GM21360 (cell line): ENCODE measurements around the gene CLSTN1.

Experiments
- ATAC-seq: cut with Tn5 transposase; IDR thresholded peaks from one replicate; pipeline ENCODE4 v1.9.1; 2021; ENCODE audit warnings: mild to moderate bottlenecking, moderate library complexity; ENCODE audit not compliant: unreplicated experiment

The CLSTN1 gene

DNA sequence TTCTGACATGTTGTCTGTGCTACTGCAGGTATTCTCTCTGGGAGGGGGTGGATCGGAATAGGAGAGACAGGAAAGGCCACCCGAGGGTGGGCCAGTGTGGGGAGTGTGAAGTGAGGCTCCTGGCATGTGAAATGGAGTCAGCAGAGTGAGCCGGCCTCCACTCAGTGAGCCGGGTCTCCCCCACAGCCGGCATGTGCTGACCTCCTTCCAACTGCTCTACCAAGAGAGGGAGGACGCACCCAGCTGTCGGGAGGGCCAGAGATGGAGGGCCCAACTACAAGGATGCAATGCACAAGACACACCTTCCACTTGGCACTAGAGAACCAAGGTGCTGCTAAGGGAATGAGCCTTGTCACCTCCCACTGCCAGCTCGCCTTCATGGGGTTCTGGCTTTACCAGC, 28.2 kb upstream of the CLSTN1 start:
- ATAC-seq, result no peak

DNA sequence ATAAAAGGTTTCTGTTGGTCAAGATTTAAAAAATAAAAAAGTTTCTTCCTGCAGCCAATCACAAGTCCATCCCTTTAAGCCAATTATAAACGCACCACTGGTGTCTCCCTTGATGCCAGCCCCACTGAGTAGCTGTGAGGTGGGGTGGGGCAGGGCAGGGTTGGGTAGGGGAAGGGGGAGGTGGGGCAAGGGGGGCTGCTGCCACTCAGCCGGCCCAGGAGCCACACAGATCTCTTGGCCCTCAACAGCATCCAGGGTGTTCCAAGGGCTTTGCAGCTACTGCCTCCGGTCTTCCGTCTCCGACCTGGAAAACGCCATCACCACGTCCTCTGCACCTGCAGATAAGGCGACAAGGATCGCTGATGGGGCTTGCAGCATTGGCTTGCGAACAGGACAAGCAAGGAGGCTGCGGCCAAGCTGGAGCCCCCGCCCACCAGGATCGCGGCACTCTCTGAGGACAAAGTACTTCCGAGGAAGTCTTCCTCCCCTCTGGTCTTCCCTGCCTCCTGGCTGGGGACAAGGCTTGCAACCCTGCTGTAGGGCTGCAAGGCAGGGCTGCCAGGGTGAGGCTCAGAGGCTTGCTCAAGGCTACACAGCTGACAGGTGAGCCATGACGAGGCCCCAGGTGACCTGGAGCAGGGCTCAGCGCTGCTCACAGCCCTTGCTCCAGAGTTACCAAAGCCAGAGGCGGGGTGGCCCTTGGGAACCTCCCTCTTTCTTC, 26.8 kb upstream of the CLSTN1 start:
- no peak for ATAC-seq

DNA sequence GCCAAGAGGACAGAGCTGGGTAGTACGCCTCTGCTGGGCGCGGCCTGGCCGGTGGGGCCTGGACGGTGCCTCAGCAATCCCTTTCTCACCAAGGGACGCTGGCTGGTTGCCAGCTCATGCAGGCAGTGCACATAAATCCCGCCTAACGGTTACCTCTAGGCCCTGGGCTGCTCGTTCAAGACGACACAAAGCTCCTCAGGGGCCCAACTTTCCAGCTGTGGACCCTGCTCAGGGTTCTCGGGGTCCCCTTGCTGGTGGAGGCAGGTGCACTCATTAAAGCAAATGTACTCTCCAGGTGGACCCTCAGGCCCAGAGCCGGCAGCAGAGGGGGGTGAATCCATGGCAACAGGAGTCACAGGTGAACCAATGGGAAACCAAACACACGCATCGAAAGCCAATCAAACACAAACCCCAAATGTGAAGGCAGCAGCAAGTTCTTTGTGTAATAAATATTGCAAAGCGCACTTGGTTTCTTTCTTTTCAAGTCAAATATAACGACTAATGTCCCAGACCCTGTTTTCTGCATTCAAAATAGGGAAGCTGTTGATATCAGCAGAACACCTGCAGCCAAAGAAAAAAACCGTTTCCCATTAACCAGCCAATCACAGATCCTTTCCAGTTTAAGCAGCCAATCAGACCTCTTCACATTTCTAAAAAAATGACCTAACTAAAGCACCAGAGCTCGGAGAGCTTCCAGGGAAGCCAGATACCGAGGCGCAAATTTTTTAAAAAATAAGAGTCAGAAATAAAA, 26.1 kb upstream of the CLSTN1 start:
- ATAC-seq, result no peak

DNA sequence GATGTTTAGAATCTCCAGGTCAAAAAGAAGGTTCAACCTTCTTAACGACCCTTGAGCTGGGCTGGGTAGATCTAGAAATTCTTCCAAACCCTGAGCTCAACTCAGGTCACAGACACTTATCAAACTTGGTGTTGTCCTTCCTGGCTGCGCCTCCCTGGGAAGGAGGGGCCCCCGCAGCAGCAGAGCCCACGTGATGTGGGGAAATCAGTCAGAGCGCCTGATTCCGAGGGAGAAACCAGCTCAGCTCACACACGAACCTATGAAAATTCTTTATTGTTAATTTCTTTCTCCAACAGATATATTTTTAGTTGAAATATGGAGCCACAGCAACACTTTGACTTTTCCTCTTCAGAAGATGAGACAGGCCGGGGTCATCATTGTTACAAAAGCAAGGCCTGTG, 24.3 kb upstream of the CLSTN1 start:
- no peak for ATAC-seq

DNA sequence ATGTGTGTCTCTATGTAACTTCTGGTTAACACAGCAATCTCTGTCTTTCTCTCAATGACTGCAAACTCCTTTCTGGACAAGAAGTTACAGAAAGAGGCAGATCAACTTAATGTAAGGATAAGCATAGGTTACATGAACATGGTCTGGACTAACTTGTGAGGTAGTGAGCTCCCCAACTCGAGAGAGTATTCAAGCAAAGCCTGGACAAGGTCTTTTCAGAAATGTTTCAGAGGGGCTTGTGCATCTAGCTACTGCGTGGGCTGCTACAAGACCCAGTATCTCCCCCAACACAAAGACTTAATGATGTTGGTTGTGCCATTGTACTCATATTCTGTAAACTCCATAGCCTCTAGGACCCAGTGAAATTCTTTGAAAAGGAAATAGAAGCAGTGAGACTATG, 23.5 kb upstream of the CLSTN1 start:
- ATAC-seq, result no peak

DNA sequence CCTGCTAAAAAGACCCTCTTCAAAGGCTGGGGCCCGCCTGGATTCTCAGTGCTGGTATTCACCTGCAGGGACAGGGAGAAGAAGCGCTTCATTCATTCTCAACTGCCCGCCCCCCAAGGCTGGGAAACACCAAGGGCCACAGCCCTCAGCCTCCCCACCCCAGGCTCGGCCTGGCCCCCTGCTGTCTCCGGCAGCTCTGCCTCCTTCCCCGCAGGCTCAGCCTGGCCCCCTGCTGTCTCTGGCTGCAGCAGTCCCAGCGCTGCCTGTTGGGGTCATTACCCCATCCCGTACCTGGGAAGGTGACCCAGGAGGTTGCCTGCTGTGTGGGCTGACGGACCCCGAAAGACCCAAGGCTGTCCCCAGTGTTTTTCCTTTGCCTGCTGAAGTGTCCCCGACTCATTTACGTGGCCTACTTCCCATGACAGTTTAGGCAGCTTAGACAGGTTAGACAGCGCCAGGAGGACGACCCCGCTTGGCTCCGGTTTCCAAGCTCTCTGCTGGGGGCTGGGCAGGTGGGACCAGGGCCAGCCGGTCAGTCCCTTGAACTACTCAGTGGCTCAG, 22.9 kb upstream of the CLSTN1 start:
- ATAC-seq, result no peak

DNA sequence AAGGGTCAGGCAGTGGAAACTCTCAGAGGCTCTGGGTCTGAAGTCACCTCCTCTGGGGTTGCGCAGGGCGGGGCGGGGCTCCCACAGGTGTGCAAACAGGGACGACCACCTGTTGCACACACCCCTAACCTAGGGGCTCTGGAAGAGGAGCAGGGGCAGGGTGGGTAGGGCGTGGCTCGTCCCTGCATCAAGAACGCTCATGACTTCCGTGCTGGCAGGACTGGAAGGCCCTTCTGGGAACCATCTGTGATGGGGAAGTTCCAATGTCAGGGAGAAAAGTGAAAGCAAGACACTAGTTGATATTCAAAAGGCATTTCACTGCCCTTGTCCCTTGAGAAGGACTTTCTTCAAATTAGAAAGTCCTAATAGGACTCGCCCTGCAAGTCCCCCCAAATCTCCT, 22.1 kb upstream of the CLSTN1 start:
- no peak for ATAC-seq

DNA sequence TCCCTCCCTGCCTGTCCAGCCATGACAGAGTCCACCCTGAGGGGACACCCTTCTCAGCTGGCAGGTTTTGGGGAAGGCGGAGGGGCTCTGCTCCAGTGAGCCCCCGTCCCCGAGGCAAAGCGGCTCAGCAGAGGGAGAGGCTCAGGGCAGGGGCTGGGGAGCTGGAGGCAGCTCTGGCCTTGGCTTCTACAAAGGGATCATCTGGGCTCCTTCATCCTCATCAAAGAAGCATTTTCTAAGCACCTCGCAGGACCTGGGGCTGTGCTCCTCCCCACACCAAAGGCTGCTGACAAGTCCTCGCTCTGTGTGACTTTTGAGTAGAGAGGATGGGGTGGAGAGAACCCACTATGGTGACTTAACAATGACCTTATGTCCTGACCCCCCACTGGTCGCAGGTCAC, 21.0 kb upstream of the CLSTN1 start:
- no peak for ATAC-seq

DNA sequence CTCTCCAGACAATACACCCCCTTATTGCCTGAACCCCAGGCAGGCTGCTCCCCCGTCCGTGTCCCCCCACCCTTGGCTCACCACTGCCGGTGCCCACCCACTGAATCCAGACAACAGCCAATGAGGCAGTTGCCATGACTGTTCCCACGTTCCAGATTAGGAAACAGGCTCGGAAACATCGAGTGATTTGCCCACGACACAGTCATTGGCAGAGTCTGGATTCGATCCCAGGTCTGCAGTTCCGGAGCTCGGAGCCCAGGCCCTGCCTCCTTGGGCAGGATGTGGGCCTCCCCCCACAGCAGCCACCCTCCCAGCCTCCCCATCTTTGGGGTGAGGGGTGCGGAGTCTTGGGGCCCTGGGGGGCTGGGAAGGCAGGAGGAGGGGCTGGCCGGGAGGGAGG, 20.3 kb upstream of the CLSTN1 start:
- ATAC-seq, result no peak

DNA sequence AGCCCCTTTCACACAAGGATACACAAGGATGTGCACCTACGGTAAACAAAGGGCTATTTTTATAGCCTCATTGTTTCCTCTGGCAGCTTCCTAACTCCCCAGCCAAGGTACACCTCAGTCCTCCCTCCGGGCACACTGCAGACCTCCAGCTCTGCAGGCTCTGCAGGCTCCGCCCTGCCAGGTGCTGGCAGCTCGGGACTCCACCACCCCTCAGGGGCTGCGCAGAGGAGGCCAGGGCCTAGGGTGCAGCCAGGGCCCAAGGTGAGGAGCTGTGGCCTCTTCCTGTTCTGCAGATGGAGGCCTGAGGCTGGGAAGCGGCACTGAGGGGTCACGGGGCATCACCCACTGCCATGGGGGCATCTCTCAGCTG, 19.8 kb upstream of the CLSTN1 start:
- no peak for ATAC-seq

DNA sequence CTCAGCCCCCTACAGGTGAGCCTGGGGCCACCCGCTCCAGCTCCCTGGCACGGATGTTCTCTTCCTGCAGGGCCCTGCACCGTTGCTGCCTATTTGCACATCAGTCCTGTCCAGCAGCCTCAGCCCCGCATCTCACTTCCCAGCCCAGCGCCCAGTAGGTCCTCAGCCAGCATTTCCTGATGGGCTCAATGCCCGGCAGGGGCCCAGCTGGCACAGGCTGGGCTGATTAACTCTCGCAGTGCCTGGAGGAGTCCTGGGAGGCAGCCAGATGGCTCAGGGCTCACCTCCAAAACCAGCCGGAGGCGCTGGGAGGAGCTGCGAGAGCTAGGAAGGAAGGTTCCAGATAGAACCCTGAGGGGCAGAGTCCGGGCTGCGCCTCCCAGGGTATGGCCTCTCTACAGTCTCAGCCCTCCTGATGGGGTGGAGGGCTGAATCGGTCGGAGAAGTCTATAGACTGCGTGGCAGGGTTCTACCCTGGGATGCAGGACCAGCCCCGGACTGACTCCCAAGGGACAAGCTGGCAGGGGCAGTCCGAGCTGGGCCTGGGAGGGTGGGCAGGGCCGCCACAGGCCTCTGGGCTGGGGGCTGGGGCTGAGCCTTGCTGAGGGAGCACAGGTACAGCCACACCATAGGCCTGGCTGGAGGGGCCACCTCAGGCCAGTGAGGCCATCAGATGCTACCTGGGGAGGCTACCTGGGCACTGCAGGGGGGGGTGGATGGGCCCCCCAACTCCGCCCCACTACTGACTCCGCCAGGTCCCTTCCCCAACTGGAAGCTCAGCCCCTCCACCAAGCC, 19.2 kb upstream of the CLSTN1 start:
- ATAC-seq, result no peak

DNA sequence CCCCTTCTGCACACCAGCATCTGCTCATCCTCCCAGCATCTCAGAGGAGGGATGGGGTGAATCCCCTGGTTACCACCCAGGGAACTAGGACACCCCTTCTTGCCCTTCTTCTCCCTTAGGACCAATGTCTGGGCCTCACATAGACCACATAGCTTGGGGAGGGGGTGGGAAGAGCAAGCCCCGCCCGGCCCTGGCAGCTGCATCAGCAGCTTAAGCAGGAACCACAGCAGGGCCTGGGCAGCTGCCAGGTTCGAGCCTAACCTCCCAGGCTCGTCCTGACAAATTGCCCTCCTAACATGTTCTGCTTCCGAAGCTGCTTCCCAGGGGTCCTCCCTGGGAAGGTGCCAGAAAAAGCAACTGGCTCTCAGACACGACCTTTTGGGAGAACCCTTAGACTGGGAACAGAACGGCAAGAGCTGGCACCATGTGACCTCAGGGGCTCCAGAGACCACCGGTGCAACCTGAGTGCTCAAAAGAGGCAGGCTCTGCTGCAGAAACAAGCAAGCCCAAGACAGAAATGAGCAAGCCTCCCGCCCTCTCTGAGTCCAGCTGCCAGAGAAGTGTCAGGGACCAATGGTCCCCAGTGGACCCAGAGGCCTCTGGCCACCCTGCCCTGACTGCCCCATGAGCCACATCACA, 18.4 kb upstream of the CLSTN1 start:
- no peak for ATAC-seq

DNA sequence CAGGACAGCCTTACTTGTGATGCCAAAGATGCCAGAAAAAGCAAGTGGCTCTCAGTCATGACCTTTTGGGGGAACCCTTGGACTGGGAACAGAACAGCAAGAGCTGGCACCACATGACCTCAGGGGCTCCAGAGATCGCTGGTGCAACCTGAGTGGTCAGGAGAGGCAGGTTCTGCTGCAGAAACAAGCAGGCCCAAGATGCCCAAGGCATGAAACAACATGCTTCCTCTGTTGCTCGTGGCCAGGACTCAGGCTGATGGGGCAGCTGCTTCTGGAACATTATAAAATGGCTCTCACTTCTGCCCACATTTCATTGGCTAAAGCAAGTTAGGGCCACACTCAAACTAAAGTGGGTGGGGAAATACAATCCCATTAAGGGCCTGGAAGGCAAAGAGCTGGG, 17.7 kb upstream of the CLSTN1 start:
- ATAC-seq, result no peak

DNA sequence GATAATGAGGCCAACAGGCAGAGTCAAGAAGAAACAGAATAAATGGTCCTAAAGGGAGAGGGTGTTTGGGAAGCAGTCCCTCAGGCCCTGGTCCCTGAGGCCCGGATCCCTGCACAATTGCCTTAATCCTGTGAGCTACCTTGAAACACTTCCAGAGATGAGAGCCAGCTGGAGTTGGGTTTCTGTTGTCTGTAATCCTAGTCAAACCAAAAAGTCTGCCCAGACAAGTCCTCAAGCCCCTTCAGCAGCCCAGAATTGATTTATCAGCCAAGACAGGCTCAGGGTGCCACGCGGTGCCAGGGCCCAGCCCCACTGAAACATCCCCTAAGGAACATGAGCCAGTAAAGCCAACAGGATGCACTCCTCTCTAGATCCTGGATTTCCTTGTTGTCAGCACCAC, 16.4 kb upstream of the CLSTN1 start:
- no peak for ATAC-seq

DNA sequence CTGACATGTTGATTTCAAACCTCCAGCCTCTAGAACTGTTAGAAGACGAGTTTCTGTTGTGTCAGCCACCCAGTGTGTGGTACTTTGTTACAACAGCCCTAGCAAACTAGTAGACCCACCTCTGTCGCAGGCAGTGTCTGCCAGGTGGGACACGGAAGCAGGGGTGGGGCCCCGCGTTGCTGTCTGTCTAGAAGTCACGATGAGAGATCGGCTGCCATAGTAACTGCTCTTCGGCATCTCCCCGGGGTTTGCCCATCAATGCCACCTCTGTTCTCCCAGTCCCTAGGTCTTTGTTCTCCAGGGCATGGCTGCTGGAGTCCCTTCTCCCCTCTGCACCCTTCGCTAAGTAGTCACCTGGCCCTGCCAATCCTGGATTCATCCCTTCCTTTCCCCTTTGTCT, 15.2 kb upstream of the CLSTN1 start:
- ATAC-seq, result no peak

DNA sequence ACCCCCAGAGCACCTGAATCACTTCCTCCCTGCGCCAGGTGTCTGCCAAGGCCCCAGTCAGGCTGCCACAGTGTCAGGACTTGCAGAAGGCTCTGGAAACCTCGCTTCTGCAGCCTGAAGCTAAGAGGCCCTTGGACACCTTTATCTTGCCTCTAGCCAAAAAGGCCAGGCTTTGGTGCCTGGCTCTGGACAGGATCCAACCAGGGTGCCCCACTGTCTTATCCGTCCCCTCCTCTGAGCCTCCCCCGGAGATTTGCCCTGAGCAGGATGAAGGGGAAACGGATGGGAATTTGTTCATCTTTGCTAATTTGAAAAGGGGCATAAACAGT, 12.8 kb upstream of the CLSTN1 start:
- ATAC-seq, result no peak

DNA sequence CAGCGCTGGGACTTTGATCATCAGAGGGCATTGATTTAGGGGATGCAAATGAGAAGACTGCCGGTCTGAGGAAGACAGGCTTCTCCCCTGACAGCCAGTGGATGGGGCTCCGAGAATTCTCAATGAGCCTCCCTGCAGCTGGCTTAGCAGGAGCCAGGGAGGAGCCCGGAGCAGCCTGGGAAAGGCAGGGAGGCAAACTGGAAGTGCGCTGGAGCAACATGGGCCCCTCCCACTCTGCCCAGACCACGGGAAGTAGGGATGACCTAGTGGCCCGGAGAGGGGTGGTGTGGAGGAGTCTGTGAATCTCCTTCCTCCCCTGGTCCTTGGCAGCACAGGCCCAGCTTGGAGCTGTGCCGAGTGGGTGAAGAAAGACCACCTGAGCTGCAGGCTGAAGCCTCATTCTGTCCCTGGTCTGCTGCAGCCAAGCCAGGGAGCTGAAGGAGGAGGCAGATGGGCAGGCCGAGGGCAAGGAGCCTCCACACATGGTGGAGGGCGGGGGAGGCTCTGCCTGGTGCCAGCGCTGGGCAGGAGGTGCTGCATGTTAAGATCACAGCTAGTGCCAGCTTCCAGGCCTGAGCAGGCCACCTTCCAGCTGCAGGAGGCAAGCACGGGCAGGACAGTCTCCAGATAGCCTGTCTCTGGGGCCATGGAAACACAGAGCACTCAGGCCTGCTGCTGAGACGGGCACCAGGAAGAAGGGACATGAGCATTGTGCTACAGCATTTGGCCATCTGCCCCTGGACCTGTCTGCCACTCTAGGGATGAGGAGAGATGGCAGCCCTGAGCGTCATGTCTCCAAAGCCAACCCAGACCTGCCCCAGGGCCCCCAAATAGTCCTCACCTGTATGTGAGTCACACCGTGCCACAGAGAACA, 12.2 kb upstream of the CLSTN1 start:
- ATAC-seq, result no peak

DNA sequence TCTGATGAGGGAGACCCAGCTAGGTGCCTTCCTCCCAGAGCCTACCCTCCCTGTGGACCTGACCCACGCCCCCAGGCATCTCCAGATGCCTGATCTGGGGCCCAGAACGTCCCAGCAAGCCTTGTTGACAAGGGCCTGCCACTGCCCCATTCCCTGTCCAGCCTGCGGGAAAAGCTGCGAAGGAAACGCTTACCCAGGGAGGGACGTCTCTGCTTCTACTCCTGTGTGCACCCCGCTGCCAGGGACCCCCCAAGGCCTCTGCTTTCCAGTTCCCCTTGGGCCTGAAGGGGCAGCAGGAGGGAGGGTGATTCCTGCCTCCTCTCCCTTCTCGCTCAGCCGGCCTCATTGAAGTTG, 11.6 kb upstream of the CLSTN1 start:
- ATAC-seq, result no peak

DNA sequence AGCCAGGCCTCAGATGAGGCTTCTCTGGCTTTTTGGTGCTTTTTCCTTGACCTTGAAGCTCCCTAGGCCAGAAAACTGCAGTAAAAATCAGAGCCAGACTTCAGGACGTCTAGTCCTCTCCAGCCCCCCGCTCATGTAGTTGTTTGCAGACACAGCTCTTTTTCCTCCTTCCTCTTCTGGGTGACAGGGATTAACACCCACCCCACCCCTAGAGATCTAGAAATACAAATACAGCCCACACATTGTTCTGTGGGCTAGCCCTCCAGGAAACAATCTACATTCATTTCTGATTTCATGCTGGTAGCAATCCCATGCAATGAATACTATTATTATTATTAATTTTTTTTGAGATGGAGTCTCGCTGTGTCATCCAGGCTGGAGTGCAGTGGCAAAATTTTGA, 9.9 kb upstream of the CLSTN1 start:
- no peak for ATAC-seq

DNA sequence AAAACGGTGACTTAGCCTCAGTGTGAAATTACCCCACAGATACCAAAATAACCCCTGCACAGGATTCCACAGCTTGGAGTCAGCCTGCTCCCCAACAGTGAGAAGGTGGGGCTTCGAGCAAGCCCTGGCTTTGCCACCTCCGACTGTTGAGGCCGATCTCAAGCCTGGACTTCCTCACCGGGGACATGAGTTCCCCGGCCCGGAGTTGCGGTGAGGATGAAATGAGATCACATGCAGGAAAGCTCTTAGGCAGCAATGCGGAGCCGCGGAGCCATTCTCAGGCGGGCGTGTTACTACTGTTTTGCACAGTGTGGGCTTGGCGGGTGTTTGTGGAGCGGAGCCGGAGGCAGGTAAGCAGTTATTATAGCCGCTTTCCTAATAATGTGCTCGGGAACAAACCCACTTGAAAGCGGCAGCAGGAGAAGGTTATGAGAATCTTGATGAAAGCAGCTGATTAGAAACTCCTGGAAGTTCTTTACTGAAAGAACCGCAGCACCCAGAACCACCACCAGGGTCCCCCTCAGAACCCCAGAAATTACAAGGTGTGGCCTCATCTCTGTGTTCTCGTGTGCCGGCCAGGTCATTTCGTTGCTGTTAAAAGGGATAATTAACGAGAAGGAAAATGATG, 3.9 kb upstream of the CLSTN1 start:
- ATAC-seq, result no peak
